Body of pancreas (tissue), 4 donors: ENCODE measurements around the gene EFCAB5.

Source experiments
- POLR2A ChIP-seq, 3 donors: fragments of 450-650 bp; IDR thresholded peaks; one replicate each; pipeline ENCODE4 v1.6.1; 2016; ENCODE audit warnings: antibody characterized with exemption in 3 of 3, mild to moderate bottlenecking in 2 of 3
- TF ChIP-seq, protein P1 (sequence below), 7 experiments: fragments of 450-650 bp in 4 of 7; fragments of 200-600 bp in 3 of 7; sonication (generic) in 3 of 7; IDR thresholded peaks; one replicate each; pipeline ENCODE4 v1.5.1; 2016 to 2019; ENCODE audit warnings: antibody characterized with exemption in 7 of 7

DNA sequence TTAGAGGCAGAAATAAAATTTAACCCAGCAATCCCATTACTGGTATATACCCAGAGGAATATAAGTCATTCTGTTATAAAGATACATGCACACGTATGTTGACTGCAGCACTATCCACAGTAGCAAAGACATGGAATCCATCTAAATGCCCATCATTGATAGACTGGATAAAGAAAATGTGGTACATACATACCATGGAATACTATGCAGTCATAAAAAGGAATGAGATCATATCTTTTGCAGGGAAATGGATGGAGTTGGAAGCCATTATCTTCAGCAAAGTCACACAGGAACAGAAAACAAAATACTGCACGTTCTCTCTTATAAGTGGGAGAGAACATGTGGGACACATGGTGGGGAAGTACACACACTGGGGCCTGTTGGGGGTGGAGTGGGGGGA is 34.5 kb upstream of the EFCAB5 start:
- TF ChIP-seq, protein P1, sequence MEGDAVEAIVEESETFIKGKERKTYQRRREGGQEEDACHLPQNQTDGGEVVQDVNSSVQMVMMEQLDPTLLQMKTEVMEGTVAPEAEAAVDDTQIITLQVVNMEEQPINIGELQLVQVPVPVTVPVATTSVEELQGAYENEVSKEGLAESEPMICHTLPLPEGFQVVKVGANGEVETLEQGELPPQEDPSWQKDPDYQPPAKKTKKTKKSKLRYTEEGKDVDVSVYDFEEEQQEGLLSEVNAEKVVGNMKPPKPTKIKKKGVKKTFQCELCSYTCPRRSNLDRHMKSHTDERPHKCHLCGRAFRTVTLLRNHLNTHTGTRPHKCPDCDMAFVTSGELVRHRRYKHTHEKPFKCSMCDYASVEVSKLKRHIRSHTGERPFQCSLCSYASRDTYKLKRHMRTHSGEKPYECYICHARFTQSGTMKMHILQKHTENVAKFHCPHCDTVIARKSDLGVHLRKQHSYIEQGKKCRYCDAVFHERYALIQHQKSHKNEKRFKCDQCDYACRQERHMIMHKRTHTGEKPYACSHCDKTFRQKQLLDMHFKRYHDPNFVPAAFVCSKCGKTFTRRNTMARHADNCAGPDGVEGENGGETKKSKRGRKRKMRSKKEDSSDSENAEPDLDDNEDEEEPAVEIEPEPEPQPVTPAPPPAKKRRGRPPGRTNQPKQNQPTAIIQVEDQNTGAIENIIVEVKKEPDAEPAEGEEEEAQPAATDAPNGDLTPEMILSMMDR (IDR thresholded peaks at IDR 0.05): no peak
- TF ChIP-seq POLR2A (IDR thresholded peaks at IDR 0.05): no peak
